ENCODE data around the gene TBX15. TPM values are rescaled to one million over a fixed set of nuclear protein-coding genes. Genes with fewer than 3 reads are reported as not detected.

The TBX15 gene
- total RNA-seq, 1 donor from 2014 or later, result 0.07 TPM

DNA sequence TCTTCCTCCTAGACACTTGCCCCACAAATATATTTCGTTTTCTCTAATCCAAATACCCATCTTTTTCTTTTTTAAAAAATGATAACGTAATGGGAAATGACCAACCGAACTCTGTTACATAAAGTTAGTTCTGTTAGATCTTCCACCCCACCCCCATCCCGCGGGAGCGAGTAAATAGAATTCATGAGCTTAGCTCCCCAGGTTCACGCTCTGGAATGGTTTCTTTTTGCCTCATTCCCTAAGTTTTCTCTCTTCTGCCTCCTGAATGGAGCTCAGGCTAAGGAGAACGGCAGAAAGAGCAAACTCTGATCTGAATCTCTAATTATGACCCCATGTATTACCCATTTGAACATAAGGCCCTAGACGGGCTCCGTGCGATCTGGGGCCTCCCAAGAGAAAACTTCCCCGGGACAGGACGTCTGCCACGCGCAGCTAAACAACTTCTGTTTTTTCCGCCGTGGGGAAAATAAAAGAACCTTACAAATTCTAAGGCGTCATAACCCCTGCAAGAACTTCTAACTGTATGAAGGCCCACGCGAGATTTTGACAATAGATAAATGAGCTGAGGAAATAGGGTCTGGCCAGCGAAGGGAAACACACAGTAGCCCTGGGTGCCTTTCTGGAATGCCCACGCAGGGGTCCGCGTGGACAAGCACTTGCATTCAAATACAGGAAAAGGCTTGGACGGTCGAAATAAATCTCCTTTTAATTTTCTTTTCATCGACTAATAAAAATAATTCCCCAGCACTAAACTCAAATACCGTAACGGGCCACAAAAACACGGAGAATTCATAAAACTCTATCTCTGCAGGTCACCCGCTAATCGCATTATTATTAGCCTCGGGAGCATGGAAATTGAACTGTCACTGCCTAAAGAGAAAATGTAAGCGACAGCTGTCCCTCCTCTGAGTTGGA lies 2.2 kb downstream of the TBX15 start:
- no peak for DNase-seq (ENCODE audit: low read depth)
- Histone ChIP-seq H3K36me3 (ENCODE audit: insufficient read depth, low read length) (no peaks in the 10 kb centered on the region), H3K9me3 (ENCODE audit: insufficient read depth, low read depth, low read length) (peaks cover 12% of the 10 kb centered on the region), H3K27ac (ENCODE audit: low read depth, low read length) (peak overlapping the region; percentile 31), H4K20me1 (ENCODE audit: insufficient read depth, low read length) (peaks cover 6% of the 10 kb centered on the region), H3K79me2 (ENCODE audit: insufficient read depth, low read length) (peaks cover 39% of the 10 kb centered on the region), H3K9ac (ENCODE audit: low read length) (peak overlapping the region; percentile 73), H3K27me3 (ENCODE audit: insufficient read depth, low read length) (peaks cover 100% of the 10 kb centered on the region), H3K4me3 (ENCODE audit: insufficient read depth, low read depth, low read length) (peak overlapping the region; percentile 58), H3K4me1 (ENCODE audit: insufficient read depth, low read length) (peaks cover 6% of the 10 kb centered on the region), H3K4me2 (ENCODE audit: low read length) (peak overlapping the region; percentile 71), H2AFZ (ENCODE audit: low read depth, low read length) (no peak overlapping the region)
- Mint-ChIP-seq H3K4me1 (ENCODE audit: low read depth, unreplicated experiment) (peaks cover 5% of the 10 kb centered on the region), H3K27ac (ENCODE audit: unreplicated experiment) (peak overlapping the region; percentile 62), H3K36me3 (ENCODE audit: low read depth, unreplicated experiment) (peaks cover 5% of the 10 kb centered on the region), H3K9me3 (ENCODE audit: unreplicated experiment) (peaks cover 46% of the 10 kb centered on the region), H3K27me3 (ENCODE audit: low read depth, unreplicated experiment) (peaks cover 93% of the 10 kb centered on the region), H3K4me3 (ENCODE audit: unreplicated experiment) (no peak overlapping the region)
- FAIRE-seq, result no peak
- no peak for TF ChIP-seq EZH2 (IDR thresholded peaks at IDR 0.05; ENCODE audit: insufficient read depth, low read length)
- no peak for TF ChIP-seq CTCF (IDR thresholded peaks at IDR 0.05; ENCODE audit: insufficient read depth, low read depth, low read length)

GRCh38 chr1:118984722-118985639 lies 3.2 kb downstream of the TBX15 start:
- Histone ChIP-seq H3K27me3 (ENCODE audit: insufficient read depth, low read length) (peaks cover 99% of the 10 kb centered on the region), H3K4me1 (ENCODE audit: insufficient read depth, low read length) (peaks cover 6% of the 10 kb centered on the region), H3K9me3 (ENCODE audit: insufficient read depth, low read depth, low read length) (peaks cover 12% of the 10 kb centered on the region), H3K4me3 (ENCODE audit: insufficient read depth, low read depth, low read length) (peak overlapping the region; percentile 58), H3K9ac (ENCODE audit: low read length) (peak overlapping the region; percentile 73), H2AFZ (ENCODE audit: low read depth, low read length) (no peak overlapping the region), H3K4me2 (ENCODE audit: low read length) (peak overlapping the region; percentile 71), H3K79me2 (ENCODE audit: insufficient read depth, low read length) (peaks cover 42% of the 10 kb centered on the region), H3K27ac (ENCODE audit: low read depth, low read length) (peak overlapping the region; percentile 31), H3K36me3 (ENCODE audit: insufficient read depth, low read length) (no peaks in the 10 kb centered on the region), H4K20me1 (ENCODE audit: insufficient read depth, low read length) (peaks cover 6% of the 10 kb centered on the region)
- Mint-ChIP-seq H3K36me3 (ENCODE audit: low read depth, unreplicated experiment) (peaks cover 5% of the 10 kb centered on the region), H3K4me3 (ENCODE audit: unreplicated experiment) (peak overlapping the region; percentile 47), H3K4me1 (ENCODE audit: low read depth, unreplicated experiment) (peaks cover 5% of the 10 kb centered on the region), H3K9me3 (ENCODE audit: unreplicated experiment) (peaks cover 46% of the 10 kb centered on the region), H3K27ac (ENCODE audit: unreplicated experiment) (peak overlapping the region; percentile 77), H3K27me3 (ENCODE audit: low read depth, unreplicated experiment) (peaks cover 94% of the 10 kb centered on the region)
- no peak for FAIRE-seq
- DNase-seq (ENCODE audit: low read depth), result no peak
- TF ChIP-seq EZH2 (IDR thresholded peaks at IDR 0.05; ENCODE audit: insufficient read depth, low read length) (peak; percentile 46), CTCF (IDR thresholded peaks at IDR 0.05; ENCODE audit: insufficient read depth, low read depth, low read length) (no peak)

Measured in astrocyte (in vitro differentiated cells and primary cell).